GM12878 (cell line): ENCODE measurements around the gene MYL3.

Experiments used
- ATF2 ChIP-seq: IDR thresholded peaks from 2 replicates; pipeline ENCODE4 v1.6.1; 2012; ENCODE audit warnings: low read length, inconsistent platforms
- CTCF ChIP-seq, 3 experiments: IDR thresholded peaks in 2 of 3; conservative IDR thresholded peaks in 1 of 3; 2 replicates each; pipeline ENCODE4 v1.5.1; 2011; ENCODE audit warnings: low read depth in 3 of 3, low read length in 3 of 3, mild to moderate bottlenecking in 3 of 3, control low read depth in 2 of 3, moderate library complexity in 2 of 3, inconsistent platforms in 1 of 3, mixed read lengths in 1 of 3; ENCODE audit not compliant: control insufficient read depth in 2 of 3, insufficient read depth in 1 of 3; ENCODE audit errors: extremely low read depth in 1 of 3
- ETV6 ChIP-seq, 2 experiments: fragments of 450-650 bp in 1 of 2; IDR thresholded peaks in 1 of 2; conservative IDR thresholded peaks in 1 of 2; 2 replicates each; pipeline ENCODE4 v1.6.1; 2014; ENCODE audit warnings: antibody characterized with exemption in 1 of 2, borderline replicate concordance in 1 of 2, low read depth in 1 of 2, mild to moderate bottlenecking in 1 of 2, moderate library complexity in 1 of 2
- RFX5 ChIP-seq: IDR thresholded peaks from 2 replicates; pipeline ENCODE4 v1.6.1; 2011; ENCODE audit warnings: low read depth, low read length, improper control_type of control experiment
- ZBTB11 ChIP-seq: fragments of 450-650 bp; formaldehyde crosslinking; IDR thresholded peaks from 2 replicates; pipeline ENCODE4 v1.5.0; 2022; ENCODE audit warnings: mild to moderate bottlenecking, missing genetic modification characterization
- ZBTB33 ChIP-seq: fragments of 450-650 bp; IDR thresholded peaks from 2 replicates; pipeline ENCODE4 v1.6.1; 2017; ENCODE audit warnings: mild to moderate bottlenecking
- ZNF274 ChIP-seq: IDR thresholded peaks from one replicate; pipeline ENCODE4 v1.8.0; 2011; ENCODE audit not compliant: insufficient read length, insufficient read depth

GRCh38 chr3:46884929-46885328 lies 21.7 kb upstream of the MYL3 start:
- TF ChIP-seq ETV6 (conservative IDR thresholded peaks at IDR 0.05 in 1 of 2, IDR thresholded peaks at IDR 0.05 in 1 of 2; ENCODE audit: borderline replicate concordance in 1 of 2, low read depth in 1 of 2) (no peak), ZNF274 (no peak), RFX5 (no peak), ZBTB11 (CRISPR knock-in tag) (no peak), CTCF (IDR thresholded peaks at IDR 0.05 in 2 of 3, conservative IDR thresholded peaks at IDR 0.05 in 1 of 3; ENCODE audit: control insufficient read depth in 2 of 3, extremely low read depth in 1 of 3, insufficient read depth in 1 of 3, low read depth in 3 of 3, low read length in 3 of 3) (no peak), ATF2 (no peak), ZBTB33 (no peak)
